GM19438 (cell line): ENCODE results near the gene C2CD3.
"Not testable (repeated sequence)": the region's sequence is repeated elsewhere in the genome, so short reads cannot be mapped to it uniquely, and the experiment has no call there.

Experiments
- ATAC-seq: cut with Tn5 transposase; IDR thresholded peaks from one replicate; pipeline ENCODE4 v1.9.1; 2021; ENCODE audit warnings: low read depth; ENCODE audit not compliant: unreplicated experiment

The C2CD3 gene

GRCh38 chr11:74070723-74071492, 99.9 kb downstream of the C2CD3 start:
- ATAC-seq = no peak

GRCh38 chr11:74069146-74070046, 101.4 kb downstream of the C2CD3 start:
- no peak for ATAC-seq

- not testable (repeated sequence) for ATAC-seq
These were observed 104.1 kb downstream of the C2CD3 start for GRCh38 chr11:74066663-74067062.

- ATAC-seq = not testable (repeated sequence)
These were observed 105.3 kb downstream of the C2CD3 start for GRCh38 chr11:74065534-74065933.

- ATAC-seq = not testable (repeated sequence)
These were observed 107.2 kb downstream of the C2CD3 start for GRCh38 chr11:74063628-74064027.

GRCh38 chr11:74061599-74061998, 109.2 kb downstream of the C2CD3 start:
- not testable (repeated sequence) for ATAC-seq

GRCh38 chr11:74057249-74058151, 113.3 kb downstream of the C2CD3 start:
- ATAC-seq = no peak

DNA sequence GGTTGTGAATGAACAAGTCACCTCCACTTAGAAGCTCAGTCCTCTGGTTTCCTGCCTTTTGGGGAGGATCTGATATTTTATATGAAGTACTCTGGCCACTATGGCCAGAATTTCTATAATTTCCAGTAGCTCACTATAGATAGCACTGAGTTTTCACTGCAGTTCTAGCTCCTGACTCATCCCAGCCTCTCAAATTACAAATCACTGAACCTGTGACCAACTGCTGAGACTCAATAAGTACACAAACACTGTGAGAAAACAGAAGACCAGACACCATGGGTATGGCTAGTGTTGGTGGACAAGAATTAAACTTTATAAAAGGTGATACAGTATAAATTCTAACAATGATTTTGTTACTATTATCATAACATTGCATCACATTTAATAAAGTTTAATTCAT, 114.9 kb downstream of the C2CD3 start:
- no peak for ATAC-seq

DNA sequence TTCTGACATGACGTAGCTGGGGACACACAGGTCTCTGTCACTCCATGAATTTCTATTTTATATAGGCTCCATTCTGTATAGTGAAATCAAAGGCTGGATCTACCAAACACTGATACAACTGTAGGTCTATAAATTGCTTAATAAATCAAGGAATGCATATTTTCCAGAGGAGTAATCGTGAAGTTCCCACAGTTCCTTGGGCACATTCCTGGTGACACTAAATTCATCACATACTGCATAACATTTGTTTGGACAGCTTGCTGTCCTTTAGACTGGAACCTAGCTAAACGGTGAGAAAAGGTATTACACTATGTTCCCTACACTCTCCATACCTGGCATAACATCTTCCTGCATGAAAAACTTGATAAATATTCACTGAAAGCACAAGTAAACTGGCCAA, 120.3 kb downstream of the C2CD3 start:
- no peak for ATAC-seq

GRCh38 chr11:74048993-74049392, 121.8 kb downstream of the C2CD3 start:
- no peak for ATAC-seq

DNA sequence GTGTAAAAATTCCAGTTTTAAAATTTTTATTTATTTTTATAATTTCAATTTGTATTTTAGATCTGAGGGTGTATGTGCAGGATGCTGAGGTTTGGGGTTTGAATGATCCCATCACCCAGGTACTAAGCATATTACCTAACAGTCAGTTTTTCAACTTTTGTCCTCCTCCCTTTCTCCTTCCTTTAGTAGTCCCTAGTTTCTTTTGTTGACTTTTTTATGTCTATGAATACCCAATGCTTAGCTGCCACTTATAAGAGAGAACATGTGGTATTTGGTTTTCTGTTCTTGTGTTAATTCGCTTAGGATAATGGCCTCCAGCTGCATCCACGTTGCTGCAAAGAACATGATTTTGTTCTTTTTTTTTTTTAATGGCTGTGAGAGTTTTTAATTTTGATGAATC, 126.3 kb downstream of the C2CD3 start:
- no peak for ATAC-seq

DNA sequence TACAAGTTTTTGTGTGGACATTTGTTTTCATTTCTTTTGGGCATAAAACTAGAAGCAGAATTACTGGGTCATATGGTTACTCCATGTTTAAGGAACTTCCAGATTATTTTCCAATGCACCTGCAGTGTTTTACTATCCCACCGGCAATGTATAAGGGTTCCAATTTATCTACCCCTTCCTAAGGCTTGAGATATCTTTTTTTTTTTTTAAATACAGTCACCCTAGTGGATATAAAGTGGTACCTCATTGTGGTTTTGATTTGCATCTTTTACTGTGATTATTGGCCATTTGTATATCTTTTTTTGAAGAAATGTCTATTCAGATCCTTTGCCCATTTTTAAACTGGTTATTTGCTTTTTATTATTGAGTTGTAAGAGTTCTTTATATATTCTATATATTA, 127.4 kb downstream of the C2CD3 start:
- ATAC-seq = no peak

- ATAC-seq = no peak
These were observed 133.5 kb downstream of the C2CD3 start for GRCh38 chr11:74037309-74037708.

GRCh38 chr11:74035264-74035663, 135.5 kb downstream of the C2CD3 start:
- no peak for ATAC-seq

GRCh38 chr11:74033046-74033445, 137.8 kb downstream of the C2CD3 start:
- ATAC-seq = no peak

GRCh38 chr11:74030723-74031676, 139.8 kb downstream of the C2CD3 start:
- no peak for ATAC-seq

DNA sequence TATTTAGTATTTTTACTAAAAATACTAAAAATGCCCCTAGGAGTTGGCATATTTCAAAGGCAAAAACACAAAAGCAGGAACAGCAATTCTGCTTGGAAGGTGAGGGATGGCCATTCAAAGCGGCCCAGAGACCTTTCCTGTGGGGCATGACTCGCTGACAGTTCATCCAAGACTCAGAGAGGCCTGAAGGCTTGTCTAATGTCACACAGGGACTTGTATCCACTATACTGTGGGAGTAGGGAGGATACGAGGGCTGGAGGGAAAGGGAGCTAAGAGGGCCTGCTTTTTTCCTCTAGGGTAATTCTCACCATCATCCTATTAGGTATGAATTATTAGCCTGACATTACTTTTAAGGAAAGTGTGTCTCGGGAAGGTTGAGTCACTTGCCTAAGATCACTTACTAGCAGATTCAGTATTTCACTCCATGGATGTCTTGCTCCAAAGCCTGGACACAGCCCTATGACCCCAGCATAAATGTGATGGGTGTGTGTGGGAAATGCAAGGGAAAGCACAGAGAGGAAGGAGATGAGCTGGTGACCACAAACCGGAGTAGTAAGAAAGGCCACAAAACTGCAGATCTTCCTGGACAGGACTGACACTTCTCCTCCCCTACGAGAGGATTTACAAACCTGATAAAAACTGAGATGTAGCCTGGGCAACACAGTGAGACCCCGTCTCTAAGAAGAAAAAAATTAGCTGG, 145.2 kb downstream of the C2CD3 start:
- no peak for ATAC-seq

DNA sequence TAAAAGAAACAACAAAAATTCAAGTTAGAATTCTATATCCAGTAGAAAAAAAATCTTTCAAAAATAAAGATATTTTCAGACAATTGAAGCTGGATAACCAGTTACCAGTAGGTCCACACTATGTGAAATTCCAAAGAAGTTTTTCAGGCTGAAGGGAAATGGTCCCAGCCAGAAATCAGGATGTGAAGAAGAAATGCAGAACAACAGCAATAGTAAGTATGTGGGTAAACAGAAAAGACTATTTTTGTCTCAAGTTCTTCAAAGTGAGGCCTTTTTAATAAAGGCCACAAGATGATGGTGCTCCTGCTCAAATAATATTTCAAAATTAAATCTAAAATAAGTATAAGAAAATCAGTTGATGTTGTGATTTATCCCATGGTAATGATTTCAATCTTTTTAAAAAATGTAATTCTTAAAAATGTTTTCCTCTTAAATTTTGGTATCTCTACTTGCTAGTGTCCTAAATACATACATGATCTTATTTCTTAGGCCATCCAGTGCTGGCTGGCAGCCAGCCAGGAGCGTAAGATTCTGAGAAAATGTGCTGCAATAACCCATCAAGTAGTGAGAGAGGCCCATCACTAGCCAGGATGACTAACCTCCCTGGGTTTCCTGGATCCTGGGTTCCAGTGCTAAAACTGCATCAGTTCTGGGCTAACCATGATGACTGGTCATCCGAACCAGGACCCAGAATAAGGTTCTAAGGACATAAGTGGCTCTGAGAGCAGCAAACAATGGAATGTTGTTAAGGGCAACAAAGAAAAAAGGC, 146.4 kb downstream of the C2CD3 start:
- ATAC-seq = no peak
